ENCODE results near the gene PDK2.

PDK2 gene

GRCh38 chr17:50098583-50098982, 3.4 kb downstream of the PDK2 start:
- H3K4me3 ChIP-seq = no peak overlapping the region
- H3K27ac ChIP-seq = no peak overlapping the region
- H3K4me2 ChIP-seq = no peak overlapping the region
- H3K9me3 ChIP-seq (replicated peaks in 1 of 11) = no peaks in the 10 kb centered on the region
- H3K27me3 ChIP-seq = no peaks in the 10 kb centered on the region
- no peak for TF ChIP-seq Cebpa-rat (IDR thresholded peaks at IDR 0.05)
- peaks cover 5 to 43% (median 15%) of the 10 kb centered on the region in 11 experiments; a peak in 16 of 22 replicates for H3K36me3 ChIP-seq
- H3K4me1 ChIP-seq = peaks cover 20 to 38% (median 28%) of the 10 kb centered on the region in 10 experiments
- H4K20me1 ChIP-seq = peaks cover 0 to 38% (median 2%) of the 10 kb centered on the region in 11 experiments; a peak in 10 of 22 replicates
- no peak overlapping the region for H3K9ac ChIP-seq

- Histone ChIP-seq H3K9me3 (replicated peaks in 1 of 11) (no peaks in the 10 kb centered on the region), H3K27ac (no peak overlapping the region), H3K4me2 (no peak overlapping the region), H3K36me3 (peaks cover 5 to 47% (median 15%) of the 10 kb centered on the region in 11 experiments; a peak in 16 of 22 replicates), H4K20me1 (peaks cover 0 to 43% (median 6%) of the 10 kb centered on the region in 11 experiments; a peak in 10 of 22 replicates), H3K4me1 (peaks cover 20 to 38% (median 27%) of the 10 kb centered on the region in 10 experiments), H3K27me3 (no peaks in the 10 kb centered on the region), H3K9ac (no peak overlapping the region; a peak in 1 of 22 replicates), H3K4me3 (no peak overlapping the region)
- TF ChIP-seq Cebpa-rat (IDR thresholded peaks at IDR 0.05) = no peak
Measured at GRCh38 chr17:50099003-50099402, 3.9 kb downstream of the PDK2 start.

GRCh38 chr17:50100480-50100883, 5.3 kb downstream of the PDK2 start:
- Histone ChIP-seq H3K27me3 (no peaks in the 10 kb centered on the region), H3K4me3 (no peak overlapping the region), H3K4me2 (no peak overlapping the region), H3K36me3 (peaks cover 5 to 53% (median 19%) of the 10 kb centered on the region in 11 experiments; a peak in 16 of 22 replicates), H3K27ac (no peak overlapping the region), H4K20me1 (peaks cover 0 to 57% (median 8%) of the 10 kb centered on the region in 11 experiments; a peak in 10 of 22 replicates), H3K4me1 (peaks cover 17 to 30% (median 21%) of the 10 kb centered on the region in 10 experiments), H3K9me3 (replicated peaks in 1 of 11) (no peaks in the 10 kb centered on the region), H3K9ac (0 out of 22 replicates have a peak overlapping the region, but pooled peaks of 1 of the 11 experiments have one; percentile 23)
- TF ChIP-seq Cebpa-rat (IDR thresholded peaks at IDR 0.05) = no peak

GRCh38 chr17:50100921-50101345, 5.8 kb downstream of the PDK2 start:
- Histone ChIP-seq H3K9ac (no peak overlapping the region), H3K27me3 (no peaks in the 10 kb centered on the region), H3K4me2 (no peak overlapping the region), H3K4me3 (no peak overlapping the region), H3K36me3 (peaks cover 5 to 57% (median 19%) of the 10 kb centered on the region in 11 experiments; a peak in 16 of 22 replicates), H3K4me1 (peaks cover 14 to 26% (median 17%) of the 10 kb centered on the region in 10 experiments), H3K9me3 (replicated peaks in 1 of 11) (no peaks in the 10 kb centered on the region), H4K20me1 (peaks cover 0 to 59% (median 8%) of the 10 kb centered on the region in 11 experiments; a peak in 10 of 22 replicates), H3K27ac (no peak overlapping the region)
- no peak for TF ChIP-seq Cebpa-rat (IDR thresholded peaks at IDR 0.05)

- H3K4me1 ChIP-seq = peaks cover 8 to 20% (median 10%) of the 10 kb centered on the region in 10 experiments; a peak in 16 of 20 replicates
- peaks cover 5 to 58% (median 21%) of the 10 kb centered on the region in 11 experiments; a peak in 16 of 22 replicates for H3K36me3 ChIP-seq
- H3K4me2 ChIP-seq = peak overlapping the region in 1 of 11 experiments; percentile 12; a peak in 1 of 22 replicates
- no peak overlapping the region for H3K27ac ChIP-seq
- peaks cover 0 to 59% (median 8%) of the 10 kb centered on the region in 11 experiments; a peak in 10 of 22 replicates for H4K20me1 ChIP-seq
- H3K9ac ChIP-seq = peak overlapping the region in 2 of 11 experiments; percentile 18 to 37; a peak in 1 of 22 replicates
- no peak overlapping the region for H3K4me3 ChIP-seq
- no peak for TF ChIP-seq Cebpa-rat (IDR thresholded peaks at IDR 0.05)
- H3K9me3 ChIP-seq (replicated peaks in 1 of 11) = no peaks in the 10 kb centered on the region
- H3K27me3 ChIP-seq = no peaks in the 10 kb centered on the region
Measured at GRCh38 chr17:50101346-50102163, 6.4 kb downstream of the PDK2 start.

GRCh38 chr17:50102164-50102991, 7.2 kb downstream of the PDK2 start:
- H3K4me1 ChIP-seq = peaks cover 5 to 13% (median 7%) of the 10 kb centered on the region in 10 experiments; a peak in 10 of 20 replicates
- H3K4me2 ChIP-seq = peak overlapping the region in 1 of 11 experiments; percentile 12; a peak in 1 of 22 replicates
- H3K9me3 ChIP-seq (replicated peaks in 1 of 11) = no peaks in the 10 kb centered on the region
- no peaks in the 10 kb centered on the region for H3K27me3 ChIP-seq
- peaks cover 0 to 59% (median 8%) of the 10 kb centered on the region in 11 experiments; a peak in 9 of 22 replicates for H4K20me1 ChIP-seq
- no peak overlapping the region for H3K4me3 ChIP-seq
- peak overlapping the region in 2 of 11 experiments; percentile 18 to 37; a peak in 1 of 22 replicates for H3K9ac ChIP-seq
- no peak for TF ChIP-seq Cebpa-rat (IDR thresholded peaks at IDR 0.05)
- no peak overlapping the region for H3K27ac ChIP-seq
- H3K36me3 ChIP-seq = peaks cover 5 to 62% (median 25%) of the 10 kb centered on the region in 11 experiments; a peak in 16 of 22 replicates

- no peak overlapping the region for H3K4me2 ChIP-seq
- H3K36me3 ChIP-seq = peaks cover 5 to 65% (median 19%) of the 10 kb centered on the region in 11 experiments; a peak in 17 of 22 replicates
- no peak overlapping the region for H3K4me3 ChIP-seq
- H3K4me1 ChIP-seq = peaks cover 5 to 13% (median 7%) of the 10 kb centered on the region in 10 experiments; a peak in 10 of 20 replicates
- no peak for TF ChIP-seq Cebpa-rat (IDR thresholded peaks at IDR 0.05)
- no peaks in the 10 kb centered on the region for H3K9me3 ChIP-seq (replicated peaks in 1 of 11)
- peak overlapping the region in 1 of 11 experiments; percentile 15; a peak in 1 of 22 replicates for H3K9ac ChIP-seq
- H3K27me3 ChIP-seq = no peaks in the 10 kb centered on the region
- no peak overlapping the region for H3K27ac ChIP-seq
- H4K20me1 ChIP-seq = peaks cover 0 to 59% (median 8%) of the 10 kb centered on the region in 11 experiments; a peak in 9 of 22 replicates
Measured at GRCh38 chr17:50103252-50103651, 8.1 kb downstream of the PDK2 start.

GRCh38 chr17:50103941-50104340, 8.8 kb downstream of the PDK2 start:
- Histone ChIP-seq H3K9me3 (replicated peaks in 1 of 11) (no peaks in the 10 kb centered on the region), H3K4me2 (no peak overlapping the region), H4K20me1 (peaks cover 0 to 59% (median 8%) of the 10 kb centered on the region in 11 experiments; a peak in 9 of 22 replicates), H3K4me1 (peaks cover 5 to 13% (median 7%) of the 10 kb centered on the region in 10 experiments; a peak in 10 of 20 replicates), H3K9ac (no peak overlapping the region), H3K4me3 (no peak overlapping the region), H3K27me3 (no peaks in the 10 kb centered on the region), H3K36me3 (peaks cover 3 to 65% (median 12%) of the 10 kb centered on the region in 11 experiments; a peak in 17 of 22 replicates), H3K27ac (no peak overlapping the region)
- TF ChIP-seq Cebpa-rat (IDR thresholded peaks at IDR 0.05) = no peak
